Inflammatory macrophage treated with lipopolysaccharide for 4 hours (primary cell): ENCODE data around the gene SIX1.

Experiments used
- DNase-seq: peaks from one replicate; pipeline ENCODE4 v3.0.0-alpha.2; 2020

The SIX1 gene

DNA sequence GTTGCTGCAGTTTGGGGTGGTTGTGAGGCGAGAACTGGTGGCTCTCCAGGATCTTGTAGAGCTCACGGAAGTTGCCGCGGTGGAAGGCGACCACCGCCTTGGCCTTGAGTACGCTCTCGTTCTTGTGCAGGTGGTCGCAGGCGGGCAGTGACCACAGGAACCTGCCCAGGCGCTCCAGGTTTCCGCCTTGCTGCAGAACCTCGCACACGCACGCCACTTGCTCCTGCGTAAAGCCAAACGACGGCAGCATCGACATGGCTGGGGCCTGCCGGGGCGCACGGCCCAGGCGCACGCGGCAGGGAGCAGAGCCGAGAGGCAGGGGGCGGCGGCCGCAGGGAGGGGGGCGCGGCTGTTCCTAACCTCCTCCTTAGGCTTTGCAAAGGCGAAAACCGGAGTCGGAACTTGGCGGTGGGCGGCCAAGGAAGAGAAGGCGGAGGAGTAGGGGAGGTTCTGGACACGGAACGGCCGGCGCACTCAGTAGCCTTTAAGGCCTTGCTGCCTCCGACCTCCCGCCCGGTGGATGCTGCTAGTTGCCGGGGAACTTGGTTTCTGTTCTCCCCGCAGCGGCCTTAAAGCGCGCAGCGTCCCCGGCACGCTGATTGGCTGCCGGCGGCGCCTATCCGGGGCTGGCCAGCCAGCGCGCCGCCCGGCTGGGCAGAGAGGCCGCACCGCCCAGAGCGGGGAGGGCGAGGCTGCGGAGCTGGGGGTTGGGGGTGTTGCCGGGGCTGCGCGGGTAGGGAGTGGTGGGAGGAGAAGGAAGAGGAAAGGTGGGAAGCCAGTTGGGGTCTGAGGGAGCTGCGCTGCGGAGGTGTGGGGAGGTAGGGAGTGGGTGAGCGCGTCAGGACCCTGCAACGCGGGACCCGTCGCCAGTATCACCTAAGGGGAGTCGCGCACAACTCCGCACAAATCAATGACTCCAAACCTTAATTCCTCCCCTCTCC lies at the start of gene SIX1:
Gene SIX1 (minus strand): TSS at position 544 of the 941 bp plus-strand sequence. CDS start 288 bp downstream, at position 256.
- DNase-seq = peak; percentile 69

DNA sequence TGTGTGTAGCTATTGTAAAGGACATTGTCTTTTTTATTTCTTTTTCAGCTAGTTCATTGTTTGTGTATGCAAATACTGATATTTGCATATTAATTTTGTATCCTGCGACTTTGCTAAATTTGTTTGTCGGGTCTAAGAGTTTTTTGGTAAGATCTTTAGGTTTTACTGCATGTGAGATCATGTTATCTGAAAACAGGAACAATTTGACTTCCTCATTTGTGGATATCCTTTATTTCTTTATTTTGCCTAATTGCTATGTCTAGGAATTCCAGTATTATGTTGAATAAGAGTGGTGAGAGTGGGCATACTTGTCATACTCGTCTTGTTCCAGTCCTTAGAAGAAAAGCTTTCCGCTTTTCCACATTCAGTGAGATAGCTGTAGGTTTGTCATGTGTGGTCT lies 46.0 kb upstream of the SIX1 start:
- peak; percentile 2 for DNase-seq

DNA sequence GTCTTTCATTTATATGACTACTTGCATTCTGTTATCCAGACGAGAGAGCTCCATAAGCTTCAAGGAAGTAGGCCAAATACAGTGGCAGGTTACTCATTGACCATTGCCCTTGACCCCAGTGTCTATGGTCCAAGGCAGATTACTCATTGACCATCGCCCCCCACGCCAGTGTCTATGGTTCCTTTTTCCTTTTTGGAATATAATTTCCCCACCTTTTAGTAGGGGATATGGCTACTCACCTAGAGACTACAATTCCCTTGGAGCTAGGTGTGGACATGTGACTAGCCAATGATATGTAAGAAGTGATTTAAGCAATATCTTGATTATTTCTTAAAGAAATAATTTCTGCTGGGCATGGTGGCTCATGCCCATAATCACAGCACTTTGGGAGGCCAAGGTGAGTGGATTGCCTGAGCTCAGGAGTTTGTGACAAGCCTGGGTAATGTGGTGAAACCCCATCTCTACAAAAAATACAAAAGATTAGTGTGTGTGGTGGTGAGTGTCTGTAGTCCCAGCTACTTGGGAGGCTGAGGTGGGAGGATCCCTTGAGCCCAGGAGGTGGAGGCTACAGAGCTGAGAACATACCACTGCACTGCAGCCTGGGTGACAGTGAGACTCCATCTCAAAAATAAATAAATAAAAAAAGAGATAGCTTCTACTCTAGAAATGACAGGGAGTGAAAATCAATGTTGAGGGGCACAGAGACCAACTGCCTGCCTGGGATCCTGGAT lies 42.3 kb upstream of the SIX1 start:
- DNase-seq = no peak

DNA sequence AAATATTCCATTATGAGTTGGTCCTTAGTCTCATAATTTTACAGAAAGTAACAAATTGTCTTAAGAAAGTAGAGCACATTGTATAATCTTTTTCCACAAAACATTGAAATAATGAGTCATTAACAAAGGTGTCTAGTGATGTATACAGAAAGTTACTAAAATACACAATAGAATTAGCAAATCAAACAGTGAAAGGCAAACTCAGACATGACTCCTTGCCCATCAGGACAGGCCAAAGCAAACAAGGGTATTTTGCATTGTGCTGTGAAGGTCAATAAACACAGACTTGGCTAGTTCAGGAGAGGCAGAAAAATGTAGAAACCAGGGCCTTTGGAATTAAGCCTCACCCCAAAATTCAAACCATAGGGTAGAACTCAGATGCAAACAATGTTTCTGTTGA lies 37.6 kb upstream of the SIX1 start:
- no peak for DNase-seq

DNA sequence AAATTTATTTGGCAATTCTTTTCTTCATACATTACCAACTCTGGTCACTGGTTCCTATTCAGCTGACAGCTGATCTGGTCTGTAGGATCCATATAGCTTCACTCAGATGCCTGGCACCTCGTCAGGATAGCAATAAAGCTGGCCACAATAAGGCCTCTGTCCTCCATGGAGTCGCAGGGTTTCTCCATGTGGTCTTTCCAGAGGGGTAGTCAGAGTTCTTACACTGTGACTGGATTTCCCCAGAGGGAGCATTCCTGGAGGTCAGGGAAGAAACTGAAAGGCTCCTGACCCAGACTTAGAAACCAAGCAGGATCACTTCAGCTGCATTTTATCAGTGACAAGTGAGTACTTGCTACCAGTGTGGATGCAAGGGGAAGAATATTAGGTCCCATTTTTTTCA lies 34.9 kb upstream of the SIX1 start:
- no peak for DNase-seq

DNA sequence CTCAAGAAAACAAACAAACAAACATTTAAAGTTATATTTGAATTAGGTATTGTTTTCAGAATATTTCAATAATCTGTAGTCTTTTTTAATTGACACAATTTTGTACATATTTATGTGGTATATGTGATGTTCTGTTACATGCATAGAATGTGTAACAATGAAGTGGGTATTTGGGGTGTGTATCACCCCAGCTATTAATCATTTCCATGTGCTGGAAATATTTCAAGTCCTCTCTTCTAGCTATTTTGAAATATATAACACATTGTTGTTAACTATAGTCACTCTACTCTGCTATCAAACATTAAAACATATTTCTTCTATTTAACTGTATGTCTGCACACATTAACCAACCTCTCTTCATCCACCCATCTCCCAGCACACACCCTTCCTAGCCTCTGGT lies 32.0 kb upstream of the SIX1 start:
- no peak for DNase-seq

DNA sequence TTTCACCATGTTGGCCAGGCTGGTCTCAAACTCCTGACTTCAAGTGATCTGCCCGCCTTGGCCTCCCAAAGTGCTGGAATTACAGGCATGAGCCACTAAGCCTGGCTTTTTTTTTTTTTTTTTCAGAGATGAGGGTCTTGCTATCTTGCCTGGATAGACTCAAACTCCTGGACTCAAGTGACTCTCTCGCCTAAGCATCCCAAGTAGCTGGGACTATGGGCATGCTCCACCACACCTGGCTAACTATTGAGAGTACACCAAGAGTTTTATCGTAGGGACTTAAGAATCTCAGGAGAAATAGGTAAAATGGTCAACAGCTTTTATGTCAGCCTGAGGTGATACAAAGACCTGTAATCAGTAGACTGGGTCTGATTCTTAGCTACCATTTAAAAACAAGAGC lies 31.2 kb upstream of the SIX1 start:
- DNase-seq = no peak

DNA sequence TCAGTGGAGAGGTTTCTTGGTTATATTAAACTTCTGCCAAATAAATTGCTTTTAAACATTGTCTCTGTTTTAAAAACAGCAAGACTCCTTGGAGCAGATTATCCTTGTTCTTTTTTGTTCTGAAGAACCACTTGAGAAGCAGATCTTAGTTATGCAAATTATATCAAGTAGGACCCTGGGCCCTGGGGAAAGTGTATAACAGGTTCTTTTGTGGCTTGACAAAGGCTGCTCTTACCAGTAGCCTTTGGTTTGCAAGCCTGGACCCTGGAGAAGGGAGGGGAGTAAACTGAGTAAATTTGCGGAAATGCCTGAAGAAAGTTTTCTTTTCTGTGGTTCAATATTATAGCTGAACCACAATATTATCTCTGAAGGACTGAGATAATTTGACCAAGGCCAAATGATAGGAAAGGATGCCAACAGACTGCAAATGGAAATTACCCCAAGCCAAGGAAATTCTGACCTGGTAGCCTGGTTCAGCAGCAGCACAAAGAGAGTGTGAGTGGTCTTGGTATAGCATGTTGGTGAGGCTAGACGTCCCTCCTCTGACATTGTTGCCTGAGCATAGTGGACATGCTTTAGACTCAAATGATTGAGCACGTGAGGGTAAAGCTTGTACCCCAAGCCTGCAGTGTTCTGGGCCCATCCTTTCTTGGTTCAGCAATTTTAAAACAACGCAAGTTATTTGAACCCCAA lies 30.4 kb upstream of the SIX1 start:
- no peak for DNase-seq

DNA sequence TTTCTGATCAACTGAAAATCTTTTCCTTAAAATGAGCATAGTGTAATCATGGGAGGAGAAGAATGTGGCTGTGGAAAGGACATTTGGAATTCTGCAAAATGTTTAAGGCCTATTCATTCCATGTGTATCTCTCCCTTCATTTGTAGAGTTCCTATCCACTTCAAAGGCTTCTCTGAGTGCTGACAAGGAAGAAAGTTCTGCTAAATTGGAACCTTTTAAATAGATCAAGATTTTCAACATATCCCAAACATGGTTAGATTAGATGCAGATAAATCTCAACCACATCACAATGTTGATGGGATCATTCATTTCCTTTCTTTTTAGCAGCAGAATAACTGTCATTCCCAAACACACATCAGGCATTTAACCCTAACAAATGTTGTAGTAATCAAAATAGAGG lies 28.4 kb upstream of the SIX1 start:
- DNase-seq = no peak

DNA sequence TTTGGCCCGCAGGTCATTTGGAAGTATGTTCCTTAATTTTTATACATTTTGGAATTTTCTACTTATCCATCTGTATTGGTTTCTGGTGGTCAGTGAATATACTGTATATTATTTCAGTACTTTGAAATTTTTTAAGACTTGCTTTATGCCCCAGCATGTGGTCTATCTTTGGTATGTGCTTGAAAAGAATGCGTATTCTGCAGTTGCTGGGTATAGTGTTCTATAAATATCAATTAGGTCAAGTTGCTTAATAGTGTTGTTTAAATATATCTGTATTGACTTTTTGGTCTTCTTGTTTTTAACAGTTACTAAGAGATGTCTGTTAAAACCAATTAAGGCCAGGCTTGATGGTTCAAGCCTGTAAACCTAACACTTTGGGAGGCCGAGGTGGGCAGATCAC lies 21.7 kb upstream of the SIX1 start:
- no peak for DNase-seq

DNA sequence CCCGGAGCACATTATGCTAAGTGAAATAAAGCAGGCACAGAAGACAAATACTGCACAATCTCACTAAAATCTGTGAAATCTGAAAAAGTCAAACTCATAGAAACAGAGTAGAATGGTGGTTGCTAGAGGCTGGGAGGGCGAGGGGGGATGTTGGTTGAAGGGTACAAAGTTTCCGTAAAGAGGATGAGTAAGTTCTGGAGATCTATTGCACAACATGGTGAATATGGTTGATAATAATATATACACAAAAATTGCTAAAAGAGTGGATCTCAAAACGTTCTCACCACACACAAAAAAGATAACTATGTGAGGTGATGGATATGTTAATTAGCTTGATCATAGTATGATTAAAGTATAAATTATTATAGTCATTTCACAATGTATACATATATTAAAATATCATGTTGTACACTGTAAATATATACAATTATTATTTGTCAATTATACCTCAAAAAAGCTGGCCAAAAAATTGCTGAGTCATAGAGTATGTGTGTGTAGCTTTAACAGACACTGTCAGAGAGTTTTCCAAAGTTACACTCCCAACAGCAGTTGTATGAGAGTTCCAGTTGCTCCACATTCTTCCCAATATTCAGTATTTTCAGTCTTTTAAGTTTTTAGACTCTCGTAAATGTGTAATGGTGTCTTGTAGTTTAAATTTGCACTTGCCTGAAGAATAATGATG lies 19.3 kb upstream of the SIX1 start:
- no peak for DNase-seq

DNA sequence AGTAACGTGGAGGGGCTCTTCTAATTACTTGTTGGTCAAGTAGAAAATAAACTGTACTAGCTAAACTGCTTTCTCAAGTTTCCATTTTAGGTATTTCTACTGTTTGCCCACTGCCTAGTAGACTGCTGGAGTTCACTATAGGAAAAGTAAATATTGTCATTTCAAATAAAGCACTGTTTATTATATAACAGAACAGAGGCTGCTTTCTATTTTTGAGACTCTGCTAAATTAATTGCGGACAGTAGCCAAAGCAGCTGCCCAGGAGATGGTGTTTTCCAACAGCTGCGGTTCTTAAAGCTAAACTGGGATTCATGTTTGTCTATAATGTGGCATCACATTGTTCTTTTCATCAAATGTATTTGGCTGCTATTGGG lies 15.9 kb upstream of the SIX1 start:
- DNase-seq = no peak

DNA sequence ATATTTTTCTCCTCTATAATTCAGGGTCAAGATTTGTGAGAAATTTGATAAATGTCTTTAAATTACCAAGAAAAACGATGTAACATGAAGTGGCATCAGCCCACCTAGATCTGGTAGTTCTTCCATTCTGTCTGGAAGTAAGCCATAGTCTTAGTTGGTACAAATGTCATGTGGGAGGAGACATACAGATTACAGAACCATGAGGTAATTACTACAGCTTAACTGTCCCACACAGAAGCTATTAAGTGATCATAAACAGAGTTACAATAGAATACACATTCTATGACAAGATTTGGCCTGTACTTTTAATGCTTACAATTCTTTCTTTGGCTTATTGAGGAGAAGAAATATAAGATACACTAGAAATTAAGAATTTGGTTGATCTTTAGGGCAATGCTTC lies 13.7 kb upstream of the SIX1 start:
- DNase-seq = no peak

DNA sequence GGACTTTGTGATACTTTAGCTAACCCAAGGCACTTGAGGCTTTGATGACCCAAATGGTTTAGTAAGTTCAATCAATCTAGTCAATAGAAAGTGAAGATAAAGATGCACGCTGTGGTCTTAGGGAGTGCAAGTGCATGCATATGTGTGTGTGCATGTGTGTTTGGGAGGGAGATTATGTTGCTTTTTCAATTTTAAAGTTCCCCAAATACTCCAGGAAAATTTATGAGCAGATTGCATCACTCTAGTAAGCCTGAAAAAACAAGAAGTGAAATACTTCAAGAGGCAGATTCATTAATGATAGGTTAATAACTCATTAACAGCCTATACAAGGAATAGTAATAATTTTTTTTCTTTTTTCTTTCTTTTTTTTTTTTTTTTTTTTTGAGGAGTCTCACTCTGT lies 12.4 kb upstream of the SIX1 start:
- DNase-seq = peak; percentile 35

DNA sequence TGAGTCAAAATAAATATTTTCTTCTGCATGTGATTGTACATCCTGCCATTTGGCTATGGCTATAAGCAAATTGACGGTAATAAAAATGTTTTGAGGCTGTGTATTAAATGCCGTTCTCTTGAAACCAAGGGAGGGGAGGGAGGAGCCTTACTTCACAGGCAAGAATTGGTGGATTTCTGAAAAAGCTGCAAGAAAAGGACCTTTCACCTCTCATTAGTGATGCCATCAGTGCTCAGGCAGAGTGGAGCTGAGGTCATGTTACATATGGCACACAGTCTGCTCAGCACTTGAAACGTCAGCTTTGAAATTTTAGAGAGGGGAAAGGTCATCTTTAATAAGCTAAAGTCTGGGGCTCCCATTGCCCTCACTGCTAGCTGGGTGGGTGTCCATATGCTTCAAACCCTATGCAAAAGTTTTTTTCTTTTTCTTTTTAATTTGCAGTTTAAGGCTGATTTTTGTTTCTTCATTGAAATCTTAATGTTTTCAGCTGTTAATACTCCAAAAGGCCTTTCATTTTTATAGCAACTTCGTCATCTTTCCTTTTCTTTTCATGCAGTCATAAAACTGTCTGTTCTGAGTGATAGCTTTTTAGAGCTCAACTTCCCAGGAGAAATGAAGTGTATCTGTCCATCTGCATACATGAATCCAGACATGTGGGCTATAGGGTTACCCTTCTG lies 9.8 kb upstream of the SIX1 start:
- DNase-seq = no peak

DNA sequence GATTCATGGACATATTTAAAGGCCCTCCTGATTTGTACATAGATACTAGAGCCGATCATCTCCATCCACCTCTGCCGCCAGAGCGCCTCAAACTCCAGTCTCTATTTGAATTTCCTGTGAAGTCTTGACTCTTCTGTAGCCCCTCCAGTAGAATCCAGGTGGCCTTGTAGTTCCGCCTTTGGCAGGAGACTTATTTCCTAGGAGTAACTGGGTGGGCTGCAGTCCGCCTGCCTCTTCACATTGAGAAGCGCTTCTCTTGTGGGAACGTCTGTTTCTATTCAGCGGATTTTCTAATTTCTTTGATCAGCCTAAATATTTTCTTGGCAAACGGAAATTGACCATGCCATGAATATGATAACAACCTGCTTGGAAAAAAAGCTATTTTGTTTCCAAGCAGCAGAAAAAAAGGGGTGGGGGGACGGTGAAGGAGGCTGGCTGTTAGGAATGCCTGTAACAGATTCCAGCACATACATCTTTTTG lies 9.0 kb upstream of the SIX1 start:
- DNase-seq = no peak

DNA sequence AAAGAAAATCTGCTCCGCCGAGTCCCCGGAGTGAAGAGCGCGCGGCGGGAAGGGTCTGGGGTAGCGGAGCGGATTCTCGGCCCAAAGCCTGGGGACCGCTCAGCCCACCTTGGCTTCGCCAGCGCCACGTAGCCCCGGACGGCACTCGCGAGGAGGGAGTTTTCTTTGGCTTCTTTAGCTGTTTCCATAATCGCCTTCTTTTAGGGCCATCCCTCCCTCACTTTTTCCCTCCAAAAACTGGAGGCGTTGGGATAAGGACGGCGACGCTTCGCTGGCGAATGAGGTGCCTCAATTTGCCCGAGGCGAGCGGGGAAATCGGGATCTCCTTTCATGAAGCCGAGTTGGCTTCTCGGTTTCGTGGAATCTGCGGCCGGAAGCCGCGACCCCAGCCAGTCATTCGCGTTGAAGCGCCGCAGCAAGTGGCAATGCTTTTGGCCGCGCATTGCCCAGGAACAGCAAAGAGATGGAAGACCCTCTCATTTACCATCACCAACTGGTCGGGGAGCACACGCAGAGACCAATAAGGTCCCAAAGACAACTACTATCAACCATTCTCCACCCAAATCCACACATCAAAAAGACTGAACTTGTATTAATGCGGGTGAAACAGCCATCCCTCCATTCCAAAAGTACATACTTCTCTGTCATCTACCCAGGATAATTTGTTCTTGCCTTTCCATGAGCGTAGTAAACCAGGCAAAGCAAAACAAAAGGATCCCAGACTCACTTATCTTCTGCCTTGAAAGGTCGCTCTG lies 8.4 kb upstream of the SIX1 start:
- no peak for DNase-seq

DNA sequence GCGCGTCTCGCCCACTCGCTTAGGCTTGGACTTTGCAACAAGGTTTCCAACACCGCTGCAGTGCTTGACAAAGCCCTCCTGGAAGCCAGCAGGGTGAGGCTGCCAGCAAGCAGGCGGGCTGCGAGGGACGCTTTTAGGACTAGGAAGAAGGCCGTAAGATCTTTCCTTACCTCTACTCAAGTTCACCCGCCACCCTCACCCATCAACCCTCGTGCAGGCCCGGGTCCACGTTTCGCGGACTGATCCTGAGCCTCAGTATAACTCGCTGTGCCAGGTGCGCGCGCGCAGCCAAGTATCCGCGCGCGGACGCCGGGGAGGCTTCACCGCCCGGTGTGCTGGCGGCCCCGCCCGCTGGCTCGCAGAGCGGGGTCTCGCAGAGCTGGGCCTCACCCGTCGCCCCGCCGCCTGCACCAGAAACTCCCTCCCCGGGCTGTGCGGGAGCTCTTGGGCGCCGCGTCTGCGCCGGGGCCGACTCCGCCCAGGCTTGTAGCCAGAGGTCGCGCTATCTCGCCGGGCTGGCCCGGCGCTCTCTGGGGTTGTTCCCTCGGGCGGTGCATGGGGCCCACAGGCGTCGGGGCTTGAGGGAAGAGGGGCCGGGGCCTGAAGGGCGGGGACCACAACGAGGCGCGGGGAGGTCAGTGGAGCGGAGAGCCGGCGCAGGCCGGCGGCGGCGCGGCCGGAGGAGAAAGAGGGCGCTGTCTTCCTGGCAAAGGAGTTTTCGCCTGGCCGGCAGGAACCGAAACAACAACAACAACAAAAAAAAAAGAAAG lies 7.6 kb upstream of the SIX1 start:
- DNase-seq = peak; percentile 71

DNA sequence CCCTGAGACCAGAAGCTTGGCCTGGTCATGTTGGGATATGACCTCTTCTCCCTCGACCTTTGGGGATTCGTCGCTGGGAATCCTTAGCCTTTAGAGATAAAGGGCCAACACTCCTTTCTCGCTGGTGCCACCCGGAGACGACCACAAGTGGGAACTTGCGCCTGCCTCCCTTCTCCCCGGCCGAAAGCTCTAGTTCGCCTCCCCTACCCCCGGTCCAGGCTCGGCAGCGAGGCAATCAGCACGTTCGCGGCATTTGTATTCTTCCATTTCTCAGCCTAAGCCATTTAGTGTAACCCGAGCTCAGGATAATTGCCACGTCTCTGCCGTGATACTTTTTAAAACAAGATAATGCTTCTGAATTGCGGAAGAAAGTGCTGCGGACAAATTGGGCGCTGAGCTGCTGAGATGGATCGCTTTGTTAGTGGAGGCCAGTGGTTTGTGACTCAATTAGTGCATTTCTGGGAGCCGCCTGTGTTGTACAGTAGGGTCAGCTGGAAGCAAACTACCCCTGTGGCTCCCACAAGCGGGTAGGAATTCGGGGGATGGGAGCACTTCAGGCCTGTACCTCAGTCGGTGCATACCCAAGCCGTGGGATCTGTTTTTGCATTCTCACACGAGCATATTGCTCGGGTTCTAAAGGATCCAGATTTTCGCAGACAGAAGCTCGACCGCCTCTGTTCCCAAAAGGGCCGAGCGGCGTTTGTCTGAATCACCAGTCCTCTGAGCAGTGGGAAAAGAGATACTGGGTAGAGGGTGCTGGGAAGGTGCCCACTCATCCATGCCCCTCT lies 6.8 kb upstream of the SIX1 start:
- no peak for DNase-seq
